MM.1S (cell line): ENCODE data around the gene KIRREL3.

Experiments used
- DNase-seq: peaks from one replicate; pipeline ENCODE4 v3.0.0-alpha.2; 2015
- H2AFZ ChIP-seq: fragments of 300-600 bp; sonication (generic); 2 replicates; pipeline ENCODE4 v1.6.0; 2016; ENCODE audit warnings: antibody characterized with exemption, low read length
- H3F3A ChIP-seq: fragments of 300-600 bp; sonication (generic); 2 replicates; pipeline ENCODE4 v1.6.1; 2016; ENCODE audit warnings: mild to moderate bottlenecking, antibody characterized with exemption, low read length, moderate library complexity, mixed read lengths; ENCODE audit not compliant: insufficient read depth
- H3K27ac ChIP-seq: fragments of 300-600 bp; sonication (generic); 2 replicates; pipeline ENCODE4 v1.5.1; 2016; ENCODE audit warnings: mild to moderate bottlenecking, low read length
- H3K27me3 ChIP-seq: fragments of 300-600 bp; sonication (generic); replicated peaks from 2 replicates; pipeline ENCODE4 v1.6.0; 2016; ENCODE audit warnings: low read length; ENCODE audit not compliant: insufficient read depth
- H3K36me3 ChIP-seq: fragments of 300-600 bp; sonication (generic); replicated peaks from 2 replicates; pipeline ENCODE4 v1.6.1; 2016; ENCODE audit warnings: mild to moderate bottlenecking, low read length, mixed read lengths; ENCODE audit not compliant: insufficient read depth
- H3K4me1 ChIP-seq: fragments of 300-600 bp; sonication (generic); 2 replicates; pipeline ENCODE4 v1.6.1; 2016; ENCODE audit warnings: low read length, mixed read lengths
- H3K4me2 ChIP-seq: fragments of 300-600 bp; sonication (generic); 2 replicates; pipeline ENCODE4 v1.6.0; 2016; ENCODE audit warnings: low read depth, low read length
- H3K4me3 ChIP-seq: fragments of 300-600 bp; sonication (generic); 2 replicates; pipeline ENCODE4 v1.5.1; 2016; ENCODE audit warnings: low read length, mixed read lengths
- H3K79me2 ChIP-seq: fragments of 300-600 bp; sonication (generic); 2 replicates; pipeline ENCODE4 v1.6.1; 2016; ENCODE audit warnings: mixed run types, low read length, mixed read lengths
- H3K9ac ChIP-seq: fragments of 300-600 bp; sonication (generic); 2 replicates; pipeline ENCODE4 v1.6.1; 2016; ENCODE audit warnings: low read length, mixed read lengths
- H3K9me2 ChIP-seq: fragments of 300-600 bp; sonication (generic); replicated peaks from 2 replicates; pipeline ENCODE4 v1.6.1; 2016; ENCODE audit warnings: mild to moderate bottlenecking, low read length, mixed read lengths; ENCODE audit not compliant: insufficient read depth
- H3K9me3 ChIP-seq: fragments of 300-600 bp; sonication (generic); replicated peaks from 2 replicates; pipeline ENCODE4 v1.6.1; 2016; ENCODE audit warnings: mild to moderate bottlenecking, low read length, mixed read lengths; ENCODE audit not compliant: insufficient read depth
- H4K20me1 ChIP-seq: fragments of 300-600 bp; sonication (generic); 2 replicates; pipeline ENCODE4 v1.6.1; 2016; ENCODE audit warnings: mild to moderate bottlenecking, low read length, moderate library complexity, mixed read lengths; ENCODE audit not compliant: insufficient read depth
- CTCF ChIP-seq: fragments of 300-600 bp; sonication (generic); IDR thresholded peaks from 2 replicates; pipeline ENCODE4 v1.5.1; 2016; ENCODE audit warnings: antibody characterized with exemption, low read length, mixed read lengths
- EZH2 ChIP-seq: fragments of 300-600 bp; sonication (generic); optimal IDR thresholded peaks from 2 replicates; pipeline ENCODE3; 2017; ENCODE audit warnings: low read depth, mild to moderate bottlenecking, antibody characterized with exemption, low read length, mixed read lengths
- EZH2phosphoT487 ChIP-seq: fragments of 300-600 bp; sonication (generic); IDR thresholded peaks from 2 replicates; pipeline ENCODE4 v1.6.1; 2018; ENCODE audit warnings: antibody characterized with exemption, low read length

Gene KIRREL3

GRCh38 chr11:126633330-126633729 is 367.2 kb downstream of the KIRREL3 start:
- no peaks in the 10 kb centered on the region for H3K79me2 ChIP-seq
- no peak for DNase-seq
- no peak overlapping the region for H3K9ac ChIP-seq
- H3K9me2 ChIP-seq = no peaks in the 10 kb centered on the region
- no peak for TF ChIP-seq EZH2phosphoT487
- no peak for TF ChIP-seq CTCF
- no peak for TF ChIP-seq EZH2
- H3K4me2 ChIP-seq = no peak overlapping the region
- H4K20me1 ChIP-seq = no peaks in the 10 kb centered on the region
- no peaks in the 10 kb centered on the region for H3K9me3 ChIP-seq
- no peaks in the 10 kb centered on the region for H3K4me1 ChIP-seq
- H2AFZ ChIP-seq = no peak overlapping the region
- H3K4me3 ChIP-seq = no peak overlapping the region
- H3F3A ChIP-seq = no peaks in the 10 kb centered on the region
- H3K27me3 ChIP-seq = no peaks in the 10 kb centered on the region
- no peak overlapping the region for H3K27ac ChIP-seq
- no peaks in the 10 kb centered on the region for H3K36me3 ChIP-seq

- Histone ChIP-seq H3K79me2 (no peaks in the 10 kb centered on the region), H4K20me1 (no peaks in the 10 kb centered on the region), H3F3A (no peaks in the 10 kb centered on the region), H3K36me3 (no peaks in the 10 kb centered on the region), H3K9me3 (no peaks in the 10 kb centered on the region), H3K9me2 (no peaks in the 10 kb centered on the region), H3K4me3 (no peak overlapping the region), H3K4me1 (no peaks in the 10 kb centered on the region), H3K27ac (no peak overlapping the region), H3K27me3 (no peaks in the 10 kb centered on the region), H3K4me2 (no peak overlapping the region), H3K9ac (no peak overlapping the region), H2AFZ (no peak overlapping the region)
- TF ChIP-seq CTCF (no peak), EZH2phosphoT487 (no peak), EZH2 (no peak)
- no peak for DNase-seq
These were observed 369.4 kb downstream of the KIRREL3 start for GRCh38 chr11:126630893-126631798.

GRCh38 chr11:126630488-126630887 is 370.1 kb downstream of the KIRREL3 start:
- no peaks in the 10 kb centered on the region for H4K20me1 ChIP-seq
- no peak overlapping the region for H3K4me3 ChIP-seq
- H3K9ac ChIP-seq = no peak overlapping the region
- no peak overlapping the region for H3K4me2 ChIP-seq
- H3K79me2 ChIP-seq = no peaks in the 10 kb centered on the region
- H3F3A ChIP-seq = no peaks in the 10 kb centered on the region
- no peaks in the 10 kb centered on the region for H3K4me1 ChIP-seq
- H2AFZ ChIP-seq = no peak overlapping the region
- H3K27me3 ChIP-seq = no peaks in the 10 kb centered on the region
- H3K9me2 ChIP-seq = no peaks in the 10 kb centered on the region
- no peaks in the 10 kb centered on the region for H3K36me3 ChIP-seq
- DNase-seq = no peak
- H3K9me3 ChIP-seq = no peaks in the 10 kb centered on the region
- no peak overlapping the region for H3K27ac ChIP-seq
- TF ChIP-seq CTCF (no peak), EZH2 (no peak), EZH2phosphoT487 (no peak)
